Measurements from ENCODE around the gene TLE7. TPM values are rescaled to one million over a fixed set of nuclear protein-coding genes. Genes with fewer than 3 reads are reported as not detected.

Gene TLE7
- total and polyA plus RNA-seq, 2 of the 8 experiments (the other 6 are each of a cell fraction or from before 2014, with no cell fraction given): 0.03 TPM; not detected in 1

DNA sequence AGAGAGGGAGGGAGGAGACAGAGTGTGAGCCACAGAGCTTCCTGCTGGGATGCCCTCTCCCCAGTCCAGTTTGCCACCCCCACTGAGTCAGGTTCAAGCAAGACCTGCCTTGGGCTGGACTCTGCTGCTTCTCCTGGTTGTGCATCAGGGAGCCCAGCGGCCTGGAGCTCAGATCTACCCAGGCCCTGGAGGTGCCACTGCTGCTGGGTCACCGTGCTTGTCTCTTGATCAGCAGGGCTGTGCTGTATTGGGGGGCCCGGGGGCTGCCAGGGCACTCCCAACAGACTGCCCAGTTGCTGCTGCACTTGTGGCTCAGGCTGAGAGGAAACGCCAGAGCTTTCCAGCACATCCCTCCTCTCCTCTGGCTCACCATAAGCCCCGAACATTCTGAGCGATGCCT, 8.9 kb downstream of the TLE7 start:
- Histone ChIP-seq H2BK120ac (replicated peaks; ENCODE audit: low read depth, low read length) (no peak overlapping the region), H2BK15ac (ENCODE audit: low read length) (no peak overlapping the region), H2BK5ac (ENCODE audit: low read depth, low read length) (no peak overlapping the region), H3K79me1 (ENCODE audit: low read depth, low read length) (no peaks in the 10 kb centered on the region), H2BK12ac (ENCODE audit: low read depth, low read length) (no peak overlapping the region), H4K91ac (replicated peaks; ENCODE audit: insufficient read length, low read length) (no peak overlapping the region), H4K8ac (ENCODE audit: extremely low read depth, insufficient read depth, low read length) (no peak overlapping the region), H3K36me3 (ENCODE audit: control insufficient read depth in 2 of 4, insufficient read depth in 4 of 4, low read length in 3 of 4) (no peaks in the 10 kb centered on the region; a peak in 2 of 8 replicates), H2AK5ac (ENCODE audit: low read depth, low read length) (no peak overlapping the region), H3K27me3 (replicated peaks in 1 of 4; ENCODE audit: control insufficient read depth in 3 of 4, extremely low read depth in 1 of 4, insufficient read depth in 3 of 4, low read length in 3 of 4) (0 out of 7 replicates have a peak, but pooled peaks cover 0 to 3% (median 0%) of the 10 kb centered on the region in 4 experiments), H3K4me3 (ENCODE audit: extremely low read depth in 1 of 4, insufficient read depth in 2 of 4, low read depth in 3 of 4, low read length in 4 of 4) (no peak overlapping the region), H2BK20ac (ENCODE audit: low read length) (no peak overlapping the region), H3K79me2 (ENCODE audit: control insufficient read depth in 1 of 2, insufficient read depth in 2 of 2, low read length in 2 of 2) (no peaks in the 10 kb centered on the region), H3K4me2 (ENCODE audit: insufficient read depth in 1 of 2, low read depth in 2 of 2, low read length in 2 of 2) (no peak overlapping the region), H4K20me1 (replicated peaks in 1 of 2; ENCODE audit: control insufficient read depth in 1 of 2, insufficient read depth in 2 of 2, low read length in 2 of 2) (no peaks in the 10 kb centered on the region), H3K9ac (replicated peaks in 1 of 4; ENCODE audit: extremely low read depth in 1 of 4, low read depth in 3 of 4, low read length in 3 of 4) (no peak overlapping the region), H3K9me3 (ENCODE audit: insufficient read depth in 2 of 2, low read depth in 1 of 2, low read length in 1 of 2) (no peaks in the 10 kb centered on the region), H3K23me2 (ENCODE audit: low read depth, low read length) (no peaks in the 10 kb centered on the region), H3K23ac (ENCODE audit: insufficient read length) (no peak overlapping the region), H3K18ac (ENCODE audit: extremely low read depth, low read length) (no peak overlapping the region), H2AFZ (ENCODE audit: low read length) (no peak overlapping the region), H3K14ac (ENCODE audit: insufficient read length) (no peak overlapping the region), H3K4ac (replicated peaks; ENCODE audit: insufficient read length, low read depth, low read length) (no peak overlapping the region), H3K4me1 (replicated peaks in 1 of 4; ENCODE audit: control insufficient read depth in 3 of 4, insufficient read depth in 4 of 4, low read length in 3 of 4) (no peaks in the 10 kb centered on the region), H4K5ac (ENCODE audit: insufficient read length, low read depth, low read length) (no peak overlapping the region), H3K56ac (replicated peaks; ENCODE audit: insufficient read length, low read depth, low read length) (no peak overlapping the region), H3K27ac (ENCODE audit: low read depth, low read length) (no peak overlapping the region)
- DNase-seq (ENCODE audit: low read depth in 1 of 2, low spot score in 2 of 2): no peak
- POLR2A ChIA-PET (ENCODE audit: partially characterized antibody): no interaction called here
- WGBS, 2 experiments (ENCODE audit: extremely low coverage in 1 of 2, insufficient coverage in 1 of 2, insufficient read length in 1 of 2, insufficient replicate concordance in 2 of 2, low coverage in 1 of 2, low lambda C conversion rate in 2 of 2, missing lambda C conversion rate in 1 of 2): 82% methylated on average over 6 of the region's 6 CpGs; no CpG with 5 or more reads in 1 of the 2 experiments
- no peak for FAIRE-seq
- CTCF ChIA-PET (ENCODE audit: partially characterized antibody): interaction anchor here (1.8 to 5.9 kb wide), 4 partner anchors 8 to 178 kb away, joined by 8 to 32 read pairs (median 14); no protein-coding TSS in a partner anchor
- TF ChIP-seq CTBP2 (IDR thresholded peaks at IDR 0.05; ENCODE audit: borderline replicate concordance, insufficient read depth, insufficient read length, low read length) (no peak), RFX5 (IDR thresholded peaks at IDR 0.05; ENCODE audit: borderline replicate concordance, low read depth, low read length) (no peak), TBP (IDR thresholded peaks at IDR 0.05; ENCODE audit: low read depth, low read length) (no peak), SP1 (IDR thresholded peaks at IDR 0.05; ENCODE audit: low read depth, low read length) (no peak), SP2 (IDR thresholded peaks at IDR 0.05; ENCODE audit: low read length) (no peak), RXRA (IDR thresholded peaks at IDR 0.05; ENCODE audit: insufficient read depth, low read depth, low read length) (no peak), BCL11A (IDR thresholded peaks at IDR 0.05; ENCODE audit: low read depth in 2 of 2, low read length in 2 of 2) (no peak), ZNF274 (IDR thresholded peaks at IDR 0.05; ENCODE audit: borderline replicate concordance, extremely low read depth, low read length) (no peak), GTF2F1 (IDR thresholded peaks at IDR 0.05; ENCODE audit: borderline replicate concordance, low read depth, low read length) (no peak), YY1 (IDR thresholded peaks at IDR 0.05; ENCODE audit: low read depth, low read length) (no peak), RAD21 (IDR thresholded peaks at IDR 0.05 in 1 of 2, conservative IDR thresholded peaks at IDR 0.05 in 1 of 2; ENCODE audit: low read depth in 2 of 2, low read length in 2 of 2) (no peak), SP4 (IDR thresholded peaks at IDR 0.05; ENCODE audit: low read length) (no peak), ASH2L (IDR thresholded peaks at IDR 0.05; ENCODE audit: low read length) (no peak), PHF8 (conservative IDR thresholded peaks at IDR 0.05; ENCODE audit: low read depth, low read length) (no peak), CREB1 (IDR thresholded peaks at IDR 0.05) (no peak), SUZ12 (IDR thresholded peaks at IDR 0.05; ENCODE audit: low read length) (no peak)
